LHCN-M2 (cell line): ENCODE measurements around the gene XPO1. TPM values are rescaled to one million over a fixed set of nuclear protein-coding genes. Genes with fewer than 3 reads are reported as not detected.

Source experiments
- DNase-seq: peaks from one replicate; pipeline ENCODE4 v3.0.0-alpha.2; 2012; ENCODE audit warnings: low read depth
- total RNA-seq: library from RNA; depleted of rRNA; stranded (reverse); fragments of >200 nt; gene quantifications from 2 replicates; pipeline ENCODE4 v1.2.3, GENCODE V29; 2014; rRNA removed

Gene XPO1
- total RNA-seq, 1 experiment from 2014 or later: 187 TPM

DNA sequence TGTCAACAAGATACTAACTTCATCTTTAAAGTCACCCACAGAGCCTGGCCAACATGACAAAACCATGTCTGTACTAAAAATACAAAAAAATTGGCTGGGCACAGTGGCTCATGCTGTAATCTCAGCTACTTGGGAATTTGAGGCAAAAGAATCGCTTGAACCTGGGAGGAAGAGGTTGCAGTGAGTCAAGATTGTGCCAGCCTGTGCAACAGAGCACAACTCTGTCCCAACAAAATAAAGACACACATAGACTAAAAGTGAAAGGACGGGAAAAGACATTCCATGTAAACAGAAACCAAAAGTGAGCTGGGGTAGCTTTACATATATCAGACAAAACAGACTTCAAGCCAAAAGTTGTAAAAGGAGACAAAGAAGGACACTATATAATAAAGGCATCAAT lies 102.1 kb downstream of the XPO1 start:
- no peak for DNase-seq

DNA sequence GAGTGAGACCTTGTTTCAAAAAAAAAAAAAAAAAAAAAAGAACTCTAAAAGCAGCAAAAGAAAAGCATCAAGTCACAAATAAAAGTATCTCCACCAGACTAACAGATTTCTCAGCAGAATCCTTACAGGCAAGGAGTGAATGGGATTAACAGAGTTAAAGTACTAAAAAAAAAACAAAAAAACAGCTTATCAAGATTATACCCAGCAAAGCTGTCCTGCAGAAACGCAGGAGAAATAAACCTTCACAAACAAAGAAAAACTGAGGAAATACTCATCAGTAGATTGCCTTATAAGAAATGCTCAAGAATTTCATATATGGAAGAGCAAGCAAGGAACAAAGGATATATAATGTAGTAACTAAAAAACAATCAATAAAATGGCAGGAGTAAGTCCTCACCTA lies 102.9 kb downstream of the XPO1 start:
- no peak for DNase-seq

GRCh38 chr2:61434314-61434713 lies 103.8 kb downstream of the XPO1 start:
- DNase-seq: no peak

GRCh38 chr2:61433606-61434005 lies 104.5 kb downstream of the XPO1 start:
- DNase-seq: no peak

DNA sequence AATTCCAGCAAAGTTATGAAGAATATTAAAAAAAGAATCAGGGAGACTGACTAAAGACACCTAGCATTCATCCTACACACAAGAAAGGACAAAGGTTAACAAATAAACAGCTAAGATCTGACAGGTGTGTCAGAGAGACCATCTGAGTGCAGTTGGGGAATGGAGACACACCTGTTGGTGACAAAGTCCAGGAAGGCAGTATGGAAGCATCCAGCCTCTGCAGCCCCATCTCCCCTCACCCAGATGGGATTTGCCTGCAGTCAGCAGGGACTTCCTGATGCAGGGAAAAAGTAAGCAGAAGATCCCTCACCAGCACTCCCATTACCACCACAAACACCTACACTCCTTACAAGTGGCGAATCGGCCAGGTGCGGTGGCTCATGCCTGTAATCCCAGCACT lies 105.2 kb downstream of the XPO1 start:
- no peak for DNase-seq

DNA sequence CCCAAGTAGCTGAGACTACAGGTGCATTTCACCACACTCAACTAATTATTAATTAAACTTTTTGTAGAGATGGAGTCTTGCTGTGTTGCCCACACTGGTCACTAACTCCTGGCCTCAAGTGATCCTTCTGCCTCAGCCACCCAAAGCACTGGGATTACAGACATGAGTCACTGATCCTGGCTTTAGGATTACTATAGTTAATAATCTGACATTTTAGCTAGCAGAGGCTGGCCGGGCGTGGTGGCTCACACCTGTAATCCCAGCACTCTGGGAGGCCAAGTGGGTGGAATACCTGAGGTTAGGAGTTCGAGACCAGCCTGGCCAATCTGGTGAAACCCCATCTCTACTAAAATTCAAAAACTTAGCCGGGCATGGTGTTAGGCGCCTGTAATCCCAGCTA lies 106.8 kb downstream of the XPO1 start:
- DNase-seq: no peak

Other genes starting within 250 kb of the XPO1 start
- 73.7 and 75.2 TPM in 2 replicates for gene USP34, start 67.3 kb downstream of the XPO1 start, total RNA-seq